K562 (cell line): Measurements from ENCODE around the gene HNRNPK. TPM values are rescaled to one million over a fixed set of nuclear protein-coding genes. Genes with fewer than 3 reads are reported as not detected.

Experiments used
- ATAC-seq: fragments of 200-7000 bp; cut with Tn5 transposase; 3 replicates; pipeline ENCODE4 v1.9.1; 2020; ENCODE audit warnings: moderate library complexity
- BruUV-seq: library from RNA; stranded (reverse); fragments of 400-500 nt; replicated peaks from 2 replicates; lab custom pipeline; 2021; lab: Mats Ljungman, UMichigan
- CTCF ChIA-PET: fragments of 300-600 bp; formaldehyde crosslinking; extraction: SDS; loops from one replicate; lab custom pipeline; 2021; ENCODE audit warnings: low intra/inter-chr PET ratio; lab: Yijun Ruan, JAX
- POLR2A ChIA-PET: fragments of 300-600, 350-650 bp; sonication (Branson Sonifier 250); formaldehyde crosslinking; extraction: SDS; loops from one replicate; lab custom pipeline; 2021; ENCODE audit warnings: antibody characterized with exemption, inconsistent platforms; lab: Yijun Ruan, JAX
- DNase-seq, 4 experiments: peaks; one replicate each; pipeline versions ENCODE4 v3.0.0 to v3.0.0-alpha.2; 2011 to 2018; ENCODE audit warnings: low spot score in 3 of 4, mixed read lengths in 3 of 4; ENCODE audit errors: extremely low read depth in 1 of 4
- FAIRE-seq: peaks from 2 replicates; lab custom pipeline; 2011; peaks lifted over from hg19 to GRCh38; lab: Jason Lieb, UNC
- H2AFZ ChIP-seq: 2 replicates; pipeline ENCODE4 v1.6.0; 2011; ENCODE audit warnings: low read depth, low read length, control low read depth, inconsistent platforms
- H3K27ac ChIP-seq: fragments of 200-600 bp; 3 replicates; pipeline ENCODE4 v1.8.0; 2011; ENCODE audit warnings: low read depth, mild to moderate bottlenecking, control low read depth, inconsistent platforms, low read length, moderate library complexity, mixed read lengths; ENCODE audit errors: extremely low read depth
- H3K27me3 ChIP-seq, 2 experiments: fragments of 300-600 bp in 1 of 2; 2 replicates in 1 of 2; 3 replicates in 1 of 2; pipeline versions ENCODE4 v1.6.0 to v1.8.0; 2011; ENCODE audit warnings: inconsistent platforms in 2 of 2, low read length in 2 of 2, mild to moderate bottlenecking in 1 of 2, mixed read lengths in 1 of 2, moderate library complexity in 1 of 2; ENCODE audit not compliant: control insufficient read depth in 2 of 2, insufficient read depth in 2 of 2
- H3K36me3 ChIP-seq: fragments of 300-600 bp; 3 replicates; pipeline ENCODE4 v1.8.0; 2011; ENCODE audit warnings: mild to moderate bottlenecking, low read length, inconsistent platforms; ENCODE audit not compliant: control insufficient read depth, insufficient read depth
- H3K4me1 ChIP-seq, 2 experiments: fragments of 200-600 bp in 1 of 2; replicated peaks in 1 of 2; 2 replicates in 1 of 2; 3 replicates in 1 of 2; pipeline versions ENCODE4 v1.5.1 to v1.8.0; 2011; ENCODE audit warnings: inconsistent platforms in 2 of 2, low read length in 2 of 2, mild to moderate bottlenecking in 1 of 2, mixed read lengths in 1 of 2, moderate library complexity in 1 of 2; ENCODE audit not compliant: control insufficient read depth in 2 of 2, insufficient read depth in 2 of 2
- H3K4me2 ChIP-seq: 2 replicates; pipeline ENCODE4 v1.6.1; 2011; ENCODE audit warnings: low read length, control low read depth, inconsistent platforms, mixed read lengths; ENCODE audit not compliant: insufficient read depth
- H3K4me3 ChIP-seq: fragments of 200-600 bp; sonication (generic), shearing (Covaris generic); 2 replicates; pipeline ENCODE4 v1.5.1; 2016; ENCODE audit warnings: control low read depth, inconsistent platforms
- H3K79me2 ChIP-seq: fragments of 200-600 bp; 3 replicates; pipeline ENCODE4 v1.8.0; 2011; ENCODE audit warnings: low read length, inconsistent platforms; ENCODE audit not compliant: control insufficient read depth, insufficient read depth
- H3K9ac ChIP-seq, 2 experiments: 2 replicates each; pipeline versions ENCODE4 v1.6.0 to v1.6.1; 2011; ENCODE audit warnings: low read depth in 2 of 2, low read length in 2 of 2, control low read depth in 1 of 2, inconsistent platforms in 1 of 2, mild to moderate bottlenecking in 1 of 2, mixed read lengths in 1 of 2; ENCODE audit not compliant: insufficient read depth in 1 of 2
- H3K9me1 ChIP-seq: one replicate; pipeline ENCODE4 v1.6.0; 2011; ENCODE audit warnings: inconsistent platforms, mild to moderate bottlenecking, low read length, moderate library complexity; ENCODE audit not compliant: control insufficient read depth, insufficient read depth
- H3K9me3 ChIP-seq: replicated peaks from 2 replicates; pipeline ENCODE4 v1.5.1; 2011; ENCODE audit warnings: low read depth, low read length, inconsistent platforms; ENCODE audit not compliant: control insufficient read depth, insufficient read depth
- H4K20me1 ChIP-seq: replicated peaks from 2 replicates; pipeline ENCODE4 v1.6.1; 2011; ENCODE audit warnings: low read length, inconsistent platforms, mixed read lengths; ENCODE audit not compliant: control insufficient read depth, insufficient read depth
- CEBPG ChIP-seq, 3 experiments: fragments of 200-800 bp in 1 of 3; sonication (Bioruptor generic) in 1 of 3; sonication (generic) in 1 of 3; formaldehyde crosslinking in 1 of 3; IDR thresholded peaks in 2 of 3; conservative IDR thresholded peaks in 1 of 3; 2 replicates each; pipeline versions ENCODE4 v1.6.1 to v1.8.0; 2016 to 2022; ENCODE audit warnings: missing compliant biosample characterization in 2 of 3, missing genetic modification characterization in 2 of 3, mild to moderate bottlenecking in 1 of 3, missing genetic modification reagents in 1 of 3
- DMBX1 ChIP-seq: fragments of 250-450 bp; sonication (Bioruptor Pico); IDR thresholded peaks from 2 replicates; pipeline ENCODE4 v1.8.0; 2022; ENCODE audit warnings: inconsistent platforms, mild to moderate bottlenecking, moderate library complexity, borderline replicate concordance
- RBFOX2 ChIP-seq: fragments of 200-400 bp; formaldehyde crosslinking; IDR thresholded peaks from 2 replicates; pipeline ENCODE4 v1.6.1; 2017; ENCODE audit warnings: low read depth, mild to moderate bottlenecking, low read length, moderate library complexity
- TCF3 ChIP-seq: sonication (generic); formaldehyde crosslinking; IDR thresholded peaks from 2 replicates; pipeline ENCODE4 v1.4.0; 2020; ENCODE audit warnings: mild to moderate bottlenecking, missing genetic modification reagents
- WGBS: fragments of 100-300 bp; shearing (Covaris generic); methylation state at CpG from one replicate; pipeline ENCODE4 v1.1.6; 2016; ENCODE audit warnings: low coverage, mixed read lengths; ENCODE audit not compliant: insufficient coverage; ENCODE audit errors: missing lambda C conversion rate; 5-methylcytosine and 5-hydroxymethylcytosine counted together
- in situ Hi-C: fragments of 300-500 bp; cut with MboI; formaldehyde crosslinking; loops from 4 replicates; pipeline ENCODE4 v1.15.0; 2018; ENCODE audit warnings: inconsistent platforms, mixed read lengths
- intact Hi-C: fragments of 100-400 bp; cut with micrococcal nuclease; formaldehyde crosslinking; loops from 2 replicates; pipeline ENCODE4 v1.14.2; 2022
- polyA plus RNA-seq, 8 experiments: library from polyadenylated mRNA; depleted of rRNA in 4 of 8; stranded (reverse) in 5 of 8; unstranded in 3 of 8; fragments of >200 nt; fragmentation: Nextera tagmentation in 2 of 8; fragmentation: Illumina TruSeq in 1 of 8; extraction: Ambion mirVana in 2 of 8; extraction: Trizol in 1 of 8; gene quantifications; 2 replicates each; pipeline versions ENCODE4 v1.2.1 to v1.2.3, GENCODE V29; 2011 to 2014; ENCODE audit warnings: inconsistent platforms in 1 of 8, missing spikeins in 1 of 8
- total RNA-seq, 7 experiments: library from RNA; depleted of rRNA in 6 of 7; stranded (reverse); fragments of >200 nt in 6 of 7; fragmentation: Illumina TruSeq in 2 of 7; extraction: Trizol in 2 of 7; gene quantifications; 2 replicates each; pipeline versions ENCODE4 v1.2.1 to v1.2.3, GENCODE V29; 2011 to 2021; ENCODE audit warnings: low replicate concordance in 1 of 7

HNRNPK gene
- total and polyA plus RNA-seq, 9 of the 15 experiments (the other 6 are each of a cell fraction or from before 2014, with no cell fraction given) = 224 to 883 (median 618) TPM

- H2AFZ ChIP-seq = no peak overlapping the region
- no TSS peak for BruUV-seq
- H3K9ac ChIP-seq = no peak overlapping the region
- no peaks in the 10 kb centered on the region for H3K27me3 ChIP-seq
- ChIA-PET POLR2A (interaction anchor here (0.9 to 2.7 kb wide), 3 partner anchors 9 to 15 kb away, joined by 3 to 11 read pairs (median 10); no protein-coding TSS in a partner anchor), CTCF (no interaction called here)
- DNase-seq = no peak
- H4K20me1 ChIP-seq = peaks cover 24% of the 10 kb centered on the region
- no peak overlapping the region for H3K4me2 ChIP-seq
- no peaks in the 10 kb centered on the region for H3K4me1 ChIP-seq
- in situ Hi-C loops = no loop called here
- FAIRE-seq = no peak
- peaks cover 79% of the 10 kb centered on the region for H3K36me3 ChIP-seq
- H3K4me3 ChIP-seq = no peak overlapping the region
- no peaks in the 10 kb centered on the region for H3K9me1 ChIP-seq
- no peak for TF ChIP-seq CEBPG (CRISPR knock-in tag; IDR thresholded peaks at IDR 0.05)
- no peak for TF ChIP-seq CEBPG (tag; conservative IDR thresholded peaks at IDR 0.05 in 1 of 2, IDR thresholded peaks at IDR 0.05 in 1 of 2)
- peak; percentile 56; the same call in 1 of the 2 replicates for TF ChIP-seq RBFOX2
- TF ChIP-seq, all 486 proteins: peak for 1
- intact Hi-C loops = no loop called here
- 92% methylated on average over 2 of the region's 2 CpGs for WGBS
- no peak for ATAC-seq
- H3K79me2 ChIP-seq = peaks cover 91% of the 10 kb centered on the region
- H3K9me3 ChIP-seq = no peaks in the 10 kb centered on the region
- no peak overlapping the region for H3K27ac ChIP-seq
These were observed 3.6 kb downstream of the HNRNPK start for GRCh38 chr9:83976372-83976771.

DNA sequence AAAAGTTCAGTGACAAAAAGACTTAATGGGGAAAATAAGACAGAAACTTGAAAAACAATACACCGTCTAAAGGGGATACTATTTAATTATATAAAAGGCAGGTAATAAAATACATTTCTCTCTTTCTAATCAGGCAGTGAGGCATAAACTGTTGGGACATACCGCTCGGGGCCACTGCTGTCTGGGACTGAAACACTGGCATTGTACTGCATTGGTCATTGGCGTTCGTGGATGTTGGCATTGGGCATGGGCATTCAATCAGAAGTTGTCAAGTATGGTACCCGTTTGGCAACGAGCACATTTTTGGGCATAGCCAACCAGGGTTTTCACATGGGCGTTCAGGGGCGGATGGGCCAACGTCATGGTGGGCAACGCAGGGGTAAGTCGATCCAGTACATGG is 4.7 kb downstream of the HNRNPK start:
- H4K20me1 ChIP-seq = peaks cover 28% of the 10 kb centered on the region
- BruUV-seq = no TSS peak

More for the DNA sequence above, 4.7 kb downstream of the HNRNPK start:
- DNase-seq (no peak), FAIRE-seq (no peak), ATAC-seq (no peak)
- H3K9ac ChIP-seq = no peak overlapping the region
- intact Hi-C loops (no loop called here), in situ Hi-C loops (no loop called here)
- H2AFZ ChIP-seq = no peak overlapping the region
- H3K4me2 ChIP-seq = no peak overlapping the region
- no peak overlapping the region for H3K27ac ChIP-seq
- peaks cover 83% of the 10 kb centered on the region for H3K79me2 ChIP-seq
- peaks cover 90% of the 10 kb centered on the region for H3K36me3 ChIP-seq
- TF ChIP-seq DMBX1 (CRISPR knock-in tag) (no peak), TCF3 (CRISPR knock-in tag) (no peak), RBFOX2 (peak; percentile 47; the same call in 1 of the 2 replicates)
- H3K4me1 ChIP-seq = no peaks in the 10 kb centered on the region
- H3K9me3 ChIP-seq = no peaks in the 10 kb centered on the region
- no peaks in the 10 kb centered on the region for H3K27me3 ChIP-seq
- ChIA-PET POLR2A (interaction anchor here (2.2 kb wide), 1 partner anchor 8 kb away, joined by 10 read pairs; no protein-coding TSS in a partner anchor), CTCF (no interaction called here)
- WGBS = 93% methylated on average over 11 of the region's 12 CpGs
- no peak overlapping the region for H3K4me3 ChIP-seq
- H3K9me1 ChIP-seq = no peaks in the 10 kb centered on the region
